IPS-18a (cell line): ENCODE results near the gene FAM136A.

Source experiments
- H3K27ac ChIP-seq: one replicate; pipeline ENCODE4 v1.5.1; 2013; ENCODE audit warnings: low read length
- H3K27me3 ChIP-seq: one replicate; pipeline ENCODE4 v1.6.1; 2013; ENCODE audit warnings: mild to moderate bottlenecking, low read length; ENCODE audit not compliant: control insufficient read depth, insufficient read depth
- H3K36me3 ChIP-seq: one replicate; pipeline ENCODE4 v1.6.1; 2013; ENCODE audit warnings: low read depth, low read length; ENCODE audit not compliant: control insufficient read depth
- H3K4me1 ChIP-seq: one replicate; pipeline ENCODE4 v1.6.1; 2013; ENCODE audit warnings: low read depth, low read length; ENCODE audit not compliant: control insufficient read depth
- H3K4me3 ChIP-seq: one replicate; pipeline ENCODE4 v1.5.1; 2013; ENCODE audit warnings: low read length
- H3K9ac ChIP-seq: one replicate; pipeline ENCODE4 v1.6.1; 2013; ENCODE audit warnings: mild to moderate bottlenecking, low read length, moderate library complexity
- H3K9me3 ChIP-seq: one replicate; pipeline ENCODE4 v1.6.1; 2013; ENCODE audit warnings: low read depth, low read length; ENCODE audit not compliant: control insufficient read depth

FAM136A gene

GRCh38 chr2:70301344-70302194 is at the start of gene FAM136A:
TSS of gene FAM136A (minus strand) at chr2:70302067. CDS start at chr2:70302011, 56 bp downstream.
- Histone ChIP-seq H3K9ac (peak within 1 kb of the TSS; percentile 96), H3K36me3 (peaks cover 16% of the 10 kb centered on the region), H3K4me1 (peaks cover 10% of the 10 kb centered on the region), H3K9me3 (no peaks in the 10 kb centered on the region), H3K4me3 (peak within 1 kb of the TSS; percentile 70), H3K27me3 (no peaks in the 10 kb centered on the region), H3K27ac (peak within 1 kb of the TSS; percentile 80)

GRCh38 chr2:70349921-70350685 is 48.2 kb upstream of the FAM136A start:
- no peaks in the 10 kb centered on the region for H3K27me3 ChIP-seq
- no peak overlapping the region for H3K4me3 ChIP-seq
- no peaks in the 10 kb centered on the region for H3K4me1 ChIP-seq
- no peak overlapping the region for H3K27ac ChIP-seq
- no peaks in the 10 kb centered on the region for H3K9me3 ChIP-seq
- no peak overlapping the region for H3K9ac ChIP-seq
- H3K36me3 ChIP-seq = no peaks in the 10 kb centered on the region

- H3K9me3 ChIP-seq = no peaks in the 10 kb centered on the region
- H3K4me1 ChIP-seq = no peaks in the 10 kb centered on the region
- no peaks in the 10 kb centered on the region for H3K36me3 ChIP-seq
- no peak overlapping the region for H3K27ac ChIP-seq
- H3K9ac ChIP-seq = no peak overlapping the region
- no peak overlapping the region for H3K4me3 ChIP-seq
- H3K27me3 ChIP-seq = no peaks in the 10 kb centered on the region
Measured at GRCh38 chr2:70347831-70348230, 46.0 kb upstream of the FAM136A start.

GRCh38 chr2:70344195-70344594 is 42.3 kb upstream of the FAM136A start:
- H3K9ac ChIP-seq = no peak overlapping the region
- H3K27me3 ChIP-seq = no peaks in the 10 kb centered on the region
- no peak overlapping the region for H3K27ac ChIP-seq
- no peak overlapping the region for H3K4me3 ChIP-seq
- no peaks in the 10 kb centered on the region for H3K36me3 ChIP-seq
- H3K4me1 ChIP-seq = no peaks in the 10 kb centered on the region
- H3K9me3 ChIP-seq = no peaks in the 10 kb centered on the region

GRCh38 chr2:70341477-70341765 is 39.6 kb upstream of the FAM136A start:
- Histone ChIP-seq H3K27me3 (no peaks in the 10 kb centered on the region), H3K4me3 (no peak overlapping the region), H3K36me3 (no peaks in the 10 kb centered on the region), H3K4me1 (no peaks in the 10 kb centered on the region), H3K9me3 (no peaks in the 10 kb centered on the region), H3K9ac (no peak overlapping the region), H3K27ac (no peak overlapping the region)

- Histone ChIP-seq H3K4me1 (no peaks in the 10 kb centered on the region), H3K36me3 (no peaks in the 10 kb centered on the region), H3K27ac (no peak overlapping the region), H3K4me3 (no peak overlapping the region), H3K9ac (no peak overlapping the region), H3K9me3 (no peaks in the 10 kb centered on the region), H3K27me3 (no peaks in the 10 kb centered on the region)
Measured at GRCh38 chr2:70340761-70341476, 39.1 kb upstream of the FAM136A start.

- no peak overlapping the region for H3K9ac ChIP-seq
- H3K36me3 ChIP-seq = no peaks in the 10 kb centered on the region
Measured at GRCh38 chr2:70340075-70340474, 38.2 kb upstream of the FAM136A start.

GRCh38 chr2:70336552-70336951 is 34.7 kb upstream of the FAM136A start:
- H3K27me3 ChIP-seq = no peaks in the 10 kb centered on the region
- no peaks in the 10 kb centered on the region for H3K4me1 ChIP-seq
- no peaks in the 10 kb centered on the region for H3K9me3 ChIP-seq
- no peak overlapping the region for H3K4me3 ChIP-seq
- no peaks in the 10 kb centered on the region for H3K36me3 ChIP-seq
- H3K9ac ChIP-seq = no peak overlapping the region
- no peak overlapping the region for H3K27ac ChIP-seq

More at GRCh38 chr2:70340075-70340474, 38.2 kb upstream of the FAM136A start:
- no peaks in the 10 kb centered on the region for H3K4me1 ChIP-seq
- H3K27me3 ChIP-seq = no peaks in the 10 kb centered on the region
- no peaks in the 10 kb centered on the region for H3K9me3 ChIP-seq
- no peak overlapping the region for H3K27ac ChIP-seq
- no peak overlapping the region for H3K4me3 ChIP-seq

- no peaks in the 10 kb centered on the region for H3K27me3 ChIP-seq
- no peak overlapping the region for H3K27ac ChIP-seq
- H3K9ac ChIP-seq = no peak overlapping the region
- no peaks in the 10 kb centered on the region for H3K36me3 ChIP-seq
- H3K4me1 ChIP-seq = no peaks in the 10 kb centered on the region
- no peaks in the 10 kb centered on the region for H3K9me3 ChIP-seq
- H3K4me3 ChIP-seq = no peak overlapping the region
Measured at GRCh38 chr2:70331012-70331411, 29.1 kb upstream of the FAM136A start.

- no peak overlapping the region for H3K27ac ChIP-seq
- no peak overlapping the region for H3K9ac ChIP-seq
- no peak overlapping the region for H3K4me3 ChIP-seq
- no peaks in the 10 kb centered on the region for H3K36me3 ChIP-seq
- no peaks in the 10 kb centered on the region for H3K27me3 ChIP-seq
- H3K9me3 ChIP-seq = no peaks in the 10 kb centered on the region
- H3K4me1 ChIP-seq = no peaks in the 10 kb centered on the region
Measured at GRCh38 chr2:70330476-70330875, 28.6 kb upstream of the FAM136A start.

- Histone ChIP-seq H3K36me3 (no peaks in the 10 kb centered on the region), H3K27ac (no peak overlapping the region), H3K9ac (no peak overlapping the region), H3K4me3 (no peak overlapping the region), H3K27me3 (peaks cover 3% of the 10 kb centered on the region), H3K9me3 (no peaks in the 10 kb centered on the region), H3K4me1 (no peaks in the 10 kb centered on the region)
Measured at GRCh38 chr2:70328921-70329561, 27.2 kb upstream of the FAM136A start.
